ENCODE measurements around the gene XIRP1. TPM values are rescaled to one million over a fixed set of nuclear protein-coding genes. Genes with fewer than 3 reads are reported as not detected.

XIRP1 gene
- total RNA-seq, 4 donors from 2014 or later, result 1.3 TPM; not detected in 3

DNA sequence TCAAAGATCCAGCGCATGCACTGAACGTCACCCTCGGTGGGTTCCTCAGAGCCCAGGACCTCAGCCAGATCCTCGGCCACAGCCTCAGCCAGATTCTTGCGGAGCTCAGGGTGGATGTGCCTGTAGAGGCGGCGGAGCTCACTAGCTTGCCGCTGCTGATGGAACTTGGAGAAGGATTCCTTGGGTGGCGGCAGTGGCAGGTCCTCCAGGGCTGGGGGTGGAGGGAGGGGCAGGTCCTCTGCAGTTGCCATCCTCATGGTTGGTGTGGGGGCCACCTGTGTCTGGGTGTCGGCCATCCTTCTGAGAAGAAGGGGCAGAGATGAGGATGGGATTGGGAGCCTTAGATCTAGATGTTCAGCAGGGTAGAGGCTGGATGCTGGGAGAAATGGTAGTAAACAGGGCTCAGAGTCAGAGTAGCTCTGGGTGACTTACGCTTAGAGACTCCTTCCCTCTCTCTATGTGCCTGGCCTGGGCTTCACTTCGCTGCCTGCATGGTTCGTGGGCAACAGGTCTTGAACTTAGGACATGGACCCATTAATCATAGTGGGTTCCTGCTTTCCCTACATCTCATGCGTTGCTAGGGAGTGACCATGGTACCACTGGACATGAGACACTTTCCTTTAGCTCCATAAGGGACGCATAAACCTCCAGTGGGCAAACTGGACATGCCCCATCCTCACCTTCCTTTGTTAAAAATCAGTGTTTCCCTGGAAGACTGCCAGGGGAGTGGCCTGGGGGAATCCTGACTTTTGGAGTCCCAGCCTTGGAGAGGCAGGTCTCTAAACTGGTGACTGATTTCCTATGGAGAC lies 3.0 kb downstream of the XIRP1 start:
- 86% methylated on average over 10 of the region's 15 CpGs for WGBS
- Histone ChIP-seq H3K4me3 (no peak overlapping the region), H3K27ac (replicated peaks in 1 of 4) (no peak overlapping the region), H3K27me3 (no peaks in the 10 kb centered on the region), H3K4me1 (peaks cover 9 to 18% (median 11%) of the 10 kb centered on the region in 4 donors), H3K36me3 (peaks cover 0 to 53% (median 0%) of the 10 kb centered on the region in 4 donors), H3K9me3 (no peaks in the 10 kb centered on the region)
- intact Hi-C loops (cut with DNase I), result no loop called here
- TF ChIP-seq POLR2A (IDR thresholded peaks at IDR 0.05; ENCODE audit: low read depth) (no peak), EP300 (IDR thresholded peaks at IDR 0.05) (no peak), POLR2AphosphoS5 (IDR thresholded peaks at IDR 0.05) (no peak)
- TF ChIP-seq, protein P1, sequence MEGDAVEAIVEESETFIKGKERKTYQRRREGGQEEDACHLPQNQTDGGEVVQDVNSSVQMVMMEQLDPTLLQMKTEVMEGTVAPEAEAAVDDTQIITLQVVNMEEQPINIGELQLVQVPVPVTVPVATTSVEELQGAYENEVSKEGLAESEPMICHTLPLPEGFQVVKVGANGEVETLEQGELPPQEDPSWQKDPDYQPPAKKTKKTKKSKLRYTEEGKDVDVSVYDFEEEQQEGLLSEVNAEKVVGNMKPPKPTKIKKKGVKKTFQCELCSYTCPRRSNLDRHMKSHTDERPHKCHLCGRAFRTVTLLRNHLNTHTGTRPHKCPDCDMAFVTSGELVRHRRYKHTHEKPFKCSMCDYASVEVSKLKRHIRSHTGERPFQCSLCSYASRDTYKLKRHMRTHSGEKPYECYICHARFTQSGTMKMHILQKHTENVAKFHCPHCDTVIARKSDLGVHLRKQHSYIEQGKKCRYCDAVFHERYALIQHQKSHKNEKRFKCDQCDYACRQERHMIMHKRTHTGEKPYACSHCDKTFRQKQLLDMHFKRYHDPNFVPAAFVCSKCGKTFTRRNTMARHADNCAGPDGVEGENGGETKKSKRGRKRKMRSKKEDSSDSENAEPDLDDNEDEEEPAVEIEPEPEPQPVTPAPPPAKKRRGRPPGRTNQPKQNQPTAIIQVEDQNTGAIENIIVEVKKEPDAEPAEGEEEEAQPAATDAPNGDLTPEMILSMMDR (IDR thresholded peaks at IDR 0.05), result no peak
- no peak for DNase-seq (ENCODE audit: extremely low spot score)

DNA sequence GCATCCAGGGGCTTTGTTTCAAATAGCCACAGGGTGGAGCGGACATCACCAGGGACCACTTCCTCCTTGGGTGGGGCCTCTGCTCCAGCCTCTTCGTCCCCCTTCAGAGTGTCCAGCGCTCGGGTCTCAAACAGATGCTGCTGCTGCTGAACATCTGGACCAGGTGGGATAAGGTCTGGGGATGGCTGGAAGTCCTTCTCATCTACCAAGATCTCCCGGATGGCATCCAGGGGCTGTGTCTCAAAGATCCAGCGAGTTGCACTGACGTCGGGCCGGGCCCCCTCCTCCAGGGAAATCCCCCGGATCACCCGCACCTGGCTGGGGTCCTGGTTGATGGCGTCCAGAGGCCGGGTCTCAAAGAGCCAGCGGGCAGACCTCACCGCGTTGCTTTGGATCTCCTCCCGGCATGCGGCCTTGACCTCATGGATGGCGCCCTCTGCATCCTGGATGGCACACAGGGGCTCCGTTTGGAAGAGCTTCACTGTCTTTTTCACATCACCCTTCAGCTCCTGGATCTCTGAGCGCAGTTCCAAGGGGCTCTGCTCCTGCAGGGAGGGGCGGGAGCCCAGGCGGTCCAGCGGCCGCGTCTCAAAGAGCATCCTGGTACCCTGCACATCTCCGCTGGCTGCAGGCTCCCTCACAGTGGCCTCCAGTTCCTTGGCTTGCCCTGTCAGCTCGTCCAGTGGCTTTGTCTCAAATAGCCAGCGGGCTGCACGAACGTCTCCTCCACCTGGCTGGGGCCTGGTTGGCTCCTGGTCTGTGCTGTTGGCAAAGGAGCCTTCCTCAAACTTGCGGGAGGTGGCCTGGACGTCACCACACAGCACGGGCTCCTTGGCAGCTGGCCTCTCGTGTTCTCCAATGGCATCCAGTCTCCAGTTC lies 3.9 kb downstream of the XIRP1 start:
- TF ChIP-seq EP300 (IDR thresholded peaks at IDR 0.05), result no peak
- no peak for TF ChIP-seq POLR2A (IDR thresholded peaks at IDR 0.05; ENCODE audit: low read depth)
- TF ChIP-seq, protein P1 (IDR thresholded peaks at IDR 0.05), result no peak
- TF ChIP-seq POLR2AphosphoS5 (IDR thresholded peaks at IDR 0.05), result no peak
- no peaks in the 10 kb centered on the region for H3K27me3 ChIP-seq
- peaks cover 14 to 22% (median 18%) of the 10 kb centered on the region in 4 donors for H3K4me1 ChIP-seq
- no peak overlapping the region for H3K27ac ChIP-seq (replicated peaks in 1 of 4)
- H3K4me3 ChIP-seq, result no peak overlapping the region
- WGBS, result 84% methylated on average over 3 of the region's 35 CpGs
- DNase-seq (ENCODE audit: extremely low spot score), result no peak
- peaks cover 0 to 62% (median 0%) of the 10 kb centered on the region in 4 donors for H3K36me3 ChIP-seq
- intact Hi-C loops (cut with DNase I), result no loop called here
- H3K9me3 ChIP-seq, result no peaks in the 10 kb centered on the region

- peaks cover 0 to 67% (median 0%) of the 10 kb centered on the region in 4 donors for H3K36me3 ChIP-seq
- no peak for TF ChIP-seq EP300 (IDR thresholded peaks at IDR 0.05)
- no peak for TF ChIP-seq POLR2A (IDR thresholded peaks at IDR 0.05; ENCODE audit: low read depth)
- TF ChIP-seq, protein P1 (IDR thresholded peaks at IDR 0.05), result no peak
- no peaks in the 10 kb centered on the region for H3K27me3 ChIP-seq
- DNase-seq (ENCODE audit: extremely low spot score), result no peak
- intact Hi-C loops (cut with DNase I), result no loop called here
- no peaks in the 10 kb centered on the region for H3K9me3 ChIP-seq
- no peak overlapping the region for H3K27ac ChIP-seq (replicated peaks in 1 of 4)
- no peak overlapping the region for H3K4me3 ChIP-seq
- H3K4me1 ChIP-seq, result peaks cover 24 to 30% (median 27%) of the 10 kb centered on the region in 4 donors
- 91% methylated on average over 23 of the region's 23 CpGs for WGBS
Observed at GRCh38 chr3:39187372-39188155, 4.8 kb downstream of the XIRP1 start.

- no peak for DNase-seq (ENCODE audit: extremely low spot score)
- TF ChIP-seq EP300 (IDR thresholded peaks at IDR 0.05), result no peak
- TF ChIP-seq, protein P1 (IDR thresholded peaks at IDR 0.05), result no peak
- TF ChIP-seq POLR2A (IDR thresholded peaks at IDR 0.05; ENCODE audit: low read depth), result no peak
- TF ChIP-seq POLR2AphosphoS5 (IDR thresholded peaks at IDR 0.05), result no peak
- H3K36me3 ChIP-seq, result peaks cover 0 to 67% (median 0%) of the 10 kb centered on the region in 4 donors
- no peaks in the 10 kb centered on the region for H3K9me3 ChIP-seq
- peaks cover 28 to 38% (median 33%) of the 10 kb centered on the region in 4 donors for H3K4me1 ChIP-seq
- intact Hi-C loops (cut with DNase I), result no loop called here
- no peak overlapping the region for H3K27ac ChIP-seq (replicated peaks in 1 of 4)
- no peak overlapping the region for H3K4me3 ChIP-seq
- H3K27me3 ChIP-seq, result no peaks in the 10 kb centered on the region
- 83% methylated on average over 3 of the region's 11 CpGs for WGBS
Observed at GRCh38 chr3:39186692-39187151, 5.7 kb downstream of the XIRP1 start.
